ENCODE measurements around the gene AARSD1.

Gene AARSD1

DNA sequence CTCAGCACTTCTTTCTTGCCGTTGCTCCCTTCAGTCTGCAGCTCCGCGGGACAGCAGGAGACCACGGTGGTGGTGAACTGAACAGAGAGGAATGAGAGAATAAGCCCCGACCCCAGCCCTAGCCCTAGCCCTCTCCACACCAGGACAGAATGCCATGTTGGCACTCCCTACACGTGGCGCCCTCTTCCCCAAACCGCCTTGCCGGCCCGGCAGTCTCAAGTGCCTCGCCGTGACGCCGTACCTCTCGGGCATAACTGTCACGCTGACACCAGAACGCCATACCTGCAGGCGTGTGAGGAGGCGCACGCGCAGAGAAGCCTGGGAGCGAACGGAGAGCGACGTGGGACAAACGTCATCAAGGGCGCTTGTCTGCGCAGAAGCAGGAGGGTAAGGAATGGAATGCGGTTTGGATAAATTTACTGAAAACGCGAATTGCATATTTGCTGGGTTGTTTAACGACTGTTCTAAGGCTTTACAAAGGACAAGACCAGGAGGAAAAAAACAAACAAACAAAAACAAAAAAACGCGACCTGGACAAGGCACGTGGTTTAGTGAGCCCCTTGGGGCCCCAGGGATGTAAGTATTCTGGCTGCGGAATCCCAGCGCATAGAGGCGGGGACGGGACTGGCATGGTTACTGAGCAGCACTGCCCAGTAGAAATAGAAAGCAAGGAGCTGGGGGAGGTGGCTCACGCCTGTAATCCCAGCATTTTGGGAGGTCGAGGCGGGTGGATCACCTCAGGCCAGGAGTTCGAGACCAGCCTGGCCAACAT is at the start of gene AARSD1:
AARSD1 (minus strand) TSS at position 294 of the 772 bp plus-strand sequence; CDS start at position 280, 14 bp downstream.
- POLR2A ChIA-PET = interaction anchor here (0.6 to 3.4 kb wide), 14 partner anchors 10 to 404 kb away, joined by 3 to 50 read pairs (median 4); partner anchors contain the start of genes BECN1, PTGES3L and RPL27
- TF ChIP-seq BHLHE40 (IDR thresholded peaks at IDR 0.05; ENCODE audit: borderline replicate concordance) = no peak
- peak; percentile 96 for TF ChIP-seq L3MBTL2 (conservative IDR thresholded peaks at IDR 0.05)
- no peak for TF ChIP-seq CTBP1 (IDR thresholded peaks at IDR 0.05; ENCODE audit: borderline replicate concordance)
- peak; percentile 90 for TF ChIP-seq PKNOX1 (IDR thresholded peaks at IDR 0.05)
- no peak for TF ChIP-seq LEF1 (IDR thresholded peaks at IDR 0.05; ENCODE audit: borderline replicate concordance)
- peak; percentile 90 for DNase-seq (ENCODE audit: extremely low spot score)
- CTCF ChIA-PET = interaction anchor here (0.7 to 0.8 kb wide), 3 partner anchors 34 to 539 kb away, joined by 4 to 7 read pairs (median 5); partner anchors contain the start of gene RPL27

DNA sequence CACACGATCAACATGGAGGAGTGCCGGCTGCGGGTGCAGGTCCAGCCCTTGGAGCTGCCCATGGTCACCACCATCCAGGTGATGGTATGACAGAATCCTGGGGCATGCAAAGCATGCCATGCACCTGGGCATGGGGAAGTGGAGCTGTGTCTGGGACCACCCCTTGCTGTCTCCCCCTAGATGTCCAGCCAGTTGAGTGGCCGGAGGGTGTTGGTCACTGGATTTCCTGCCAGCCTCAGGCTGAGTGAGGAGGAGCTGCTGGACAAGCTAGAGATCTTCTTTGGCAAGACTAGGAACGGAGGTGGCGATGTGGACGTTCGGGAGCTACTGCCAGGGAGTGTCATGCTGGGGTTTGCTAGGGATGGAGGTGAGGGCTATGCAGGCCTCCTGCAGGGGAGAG is 49.0 kb upstream of the AARSD1 start:
- ChIA-PET CTCF (no interaction called here), POLR2A (interaction anchor here (1.0 to 4.9 kb wide), 2 partner anchors 8 to 15 kb away, joined by 3 to 47 read pairs; partner anchors contain the start of gene RPL27)
- DNase-seq (ENCODE audit: extremely low spot score) = no peak
- TF ChIP-seq FOXM1 (IDR thresholded peaks at IDR 0.05; ENCODE audit: borderline replicate concordance) (no peak), L3MBTL2 (conservative IDR thresholded peaks at IDR 0.05) (no peak), FOXA1 (IDR thresholded peaks at IDR 0.05) (no peak), LEF1 (IDR thresholded peaks at IDR 0.05; ENCODE audit: borderline replicate concordance) (no peak), SP1 (IDR thresholded peaks at IDR 0.05) (no peak), PKNOX1 (IDR thresholded peaks at IDR 0.05) (no peak), TARDBP (IDR thresholded peaks at IDR 0.05) (no peak), NFRKB (IDR thresholded peaks at IDR 0.05) (no peak), HDGF (IDR thresholded peaks at IDR 0.05; ENCODE audit: borderline replicate concordance) (no peak), SUZ12 (IDR thresholded peaks at IDR 0.05) (no peak), ARNT (IDR thresholded peaks at IDR 0.05) (no peak), FOXK2 (IDR thresholded peaks at IDR 0.05) (no peak)

DNA sequence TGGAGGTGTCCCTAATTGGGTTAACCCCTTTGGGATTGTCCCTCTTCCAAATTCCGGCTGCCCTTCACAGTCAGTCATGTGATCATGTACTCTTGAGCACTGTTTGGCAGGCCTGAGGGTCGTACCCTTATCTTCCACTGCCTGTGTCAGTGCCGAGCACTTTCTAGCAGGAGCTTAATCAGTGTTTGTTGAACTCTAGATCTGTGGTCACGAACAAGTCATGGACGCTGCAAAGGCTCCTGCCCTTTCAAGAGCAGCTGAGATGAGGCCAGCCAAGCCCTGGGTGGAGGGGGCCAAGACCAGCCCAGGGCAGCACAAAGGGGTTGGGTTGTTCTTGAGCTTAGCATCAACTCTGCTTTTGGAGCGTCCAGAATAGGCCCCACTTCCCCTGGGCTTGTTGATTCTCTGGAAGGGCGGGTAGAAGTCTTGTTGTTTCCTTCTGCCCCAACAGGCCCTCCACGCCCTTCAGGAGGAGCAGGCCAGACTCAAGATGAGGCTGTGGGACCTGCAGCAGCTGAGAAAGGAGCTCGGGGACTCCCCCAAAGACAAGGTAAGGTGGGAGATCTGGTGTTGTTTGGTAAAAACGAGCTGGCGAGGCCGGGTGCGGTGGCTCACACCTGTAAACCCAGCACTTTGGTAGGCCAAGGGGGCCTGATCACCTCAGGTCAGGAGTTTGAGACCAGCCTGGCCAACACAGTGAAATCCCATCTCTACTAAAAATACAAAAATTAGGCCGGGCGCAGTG is 47.6 kb upstream of the AARSD1 start:
- ChIA-PET POLR2A (interaction anchor here (1.0 to 4.9 kb wide), 6 partner anchors 9 to 48 kb away, joined by 3 to 47 read pairs (median 4); partner anchors contain the start of genes AARSD1, RPL27 and VAT1), CTCF (interaction anchor here (0.6 to 1.0 kb wide), 2 partner anchors 12 to 14 kb away, joined by 3 read pairs; partner anchors contain the start of gene RPL27)
- no peak for TF ChIP-seq SUZ12 (IDR thresholded peaks at IDR 0.05)
- no peak for TF ChIP-seq SP1 (IDR thresholded peaks at IDR 0.05)
- no peak for TF ChIP-seq FOXK2 (IDR thresholded peaks at IDR 0.05)
- no peak for TF ChIP-seq BHLHE40 (IDR thresholded peaks at IDR 0.05; ENCODE audit: borderline replicate concordance)
- DNase-seq (ENCODE audit: extremely low spot score) = no peak

DNA sequence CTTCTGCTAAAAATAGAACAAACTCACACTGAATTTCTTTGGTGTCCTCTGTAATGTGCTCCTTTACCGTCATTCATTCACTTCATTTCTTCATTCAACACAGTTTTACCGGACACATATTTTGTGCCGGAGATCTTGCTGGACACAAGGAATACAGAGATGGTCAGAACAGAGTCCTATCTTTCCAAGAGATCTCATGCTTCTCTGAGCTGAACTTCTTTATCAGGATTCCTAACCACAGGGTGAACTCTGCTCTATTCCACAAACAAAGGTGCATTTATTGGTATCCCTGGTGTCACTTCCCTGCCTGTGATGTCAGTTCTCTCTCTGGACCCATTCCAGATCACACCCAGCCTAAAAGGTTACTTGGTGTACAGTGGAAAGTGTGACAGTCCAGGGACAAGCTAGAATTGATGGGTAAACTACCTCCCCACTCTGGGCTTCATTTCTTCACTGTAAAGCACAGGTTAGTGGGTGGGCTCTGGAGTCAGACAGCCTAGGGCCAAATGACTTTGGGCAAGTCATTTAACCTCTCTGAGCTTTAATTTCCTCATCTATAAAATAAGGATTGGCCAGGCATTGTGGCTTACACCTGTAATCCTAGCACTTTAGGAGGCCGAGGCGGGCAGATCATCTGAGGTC is 46.5 kb upstream of the AARSD1 start:
- CTCF ChIA-PET = no interaction called here
- POLR2A ChIA-PET = interaction anchor here (1.5 to 2.2 kb wide), 3 partner anchors 12 to 305 kb away, joined by 4 to 15 read pairs (median 6); partner anchors contain the start of gene RPL27
- DNase-seq (ENCODE audit: extremely low spot score) = no peak
- no peak for TF ChIP-seq FOXK2 (IDR thresholded peaks at IDR 0.05)
- no peak for TF ChIP-seq ELF4 (IDR thresholded peaks at IDR 0.05)
- TF ChIP-seq HDGF (IDR thresholded peaks at IDR 0.05; ENCODE audit: borderline replicate concordance) = no peak
- no peak for TF ChIP-seq FOXM1 (IDR thresholded peaks at IDR 0.05; ENCODE audit: borderline replicate concordance)
- no peak for TF ChIP-seq SP1 (IDR thresholded peaks at IDR 0.05)
- TF ChIP-seq ZNF384 (IDR thresholded peaks at IDR 0.05) = no peak
- TF ChIP-seq BHLHE40 (IDR thresholded peaks at IDR 0.05; ENCODE audit: borderline replicate concordance) = no peak
- no peak for TF ChIP-seq L3MBTL2 (conservative IDR thresholded peaks at IDR 0.05)
- no peak for TF ChIP-seq ARNT (IDR thresholded peaks at IDR 0.05)
- no peak for TF ChIP-seq LEF1 (IDR thresholded peaks at IDR 0.05; ENCODE audit: borderline replicate concordance)
- TF ChIP-seq SUZ12 (IDR thresholded peaks at IDR 0.05) = no peak
- no peak for TF ChIP-seq FOXA1 (IDR thresholded peaks at IDR 0.05)
- no peak for TF ChIP-seq TARDBP (IDR thresholded peaks at IDR 0.05)
- no peak for TF ChIP-seq NFRKB (IDR thresholded peaks at IDR 0.05)
- no peak for TF ChIP-seq CTBP1 (IDR thresholded peaks at IDR 0.05; ENCODE audit: borderline replicate concordance)
- no peak for TF ChIP-seq PKNOX1 (IDR thresholded peaks at IDR 0.05)

DNA sequence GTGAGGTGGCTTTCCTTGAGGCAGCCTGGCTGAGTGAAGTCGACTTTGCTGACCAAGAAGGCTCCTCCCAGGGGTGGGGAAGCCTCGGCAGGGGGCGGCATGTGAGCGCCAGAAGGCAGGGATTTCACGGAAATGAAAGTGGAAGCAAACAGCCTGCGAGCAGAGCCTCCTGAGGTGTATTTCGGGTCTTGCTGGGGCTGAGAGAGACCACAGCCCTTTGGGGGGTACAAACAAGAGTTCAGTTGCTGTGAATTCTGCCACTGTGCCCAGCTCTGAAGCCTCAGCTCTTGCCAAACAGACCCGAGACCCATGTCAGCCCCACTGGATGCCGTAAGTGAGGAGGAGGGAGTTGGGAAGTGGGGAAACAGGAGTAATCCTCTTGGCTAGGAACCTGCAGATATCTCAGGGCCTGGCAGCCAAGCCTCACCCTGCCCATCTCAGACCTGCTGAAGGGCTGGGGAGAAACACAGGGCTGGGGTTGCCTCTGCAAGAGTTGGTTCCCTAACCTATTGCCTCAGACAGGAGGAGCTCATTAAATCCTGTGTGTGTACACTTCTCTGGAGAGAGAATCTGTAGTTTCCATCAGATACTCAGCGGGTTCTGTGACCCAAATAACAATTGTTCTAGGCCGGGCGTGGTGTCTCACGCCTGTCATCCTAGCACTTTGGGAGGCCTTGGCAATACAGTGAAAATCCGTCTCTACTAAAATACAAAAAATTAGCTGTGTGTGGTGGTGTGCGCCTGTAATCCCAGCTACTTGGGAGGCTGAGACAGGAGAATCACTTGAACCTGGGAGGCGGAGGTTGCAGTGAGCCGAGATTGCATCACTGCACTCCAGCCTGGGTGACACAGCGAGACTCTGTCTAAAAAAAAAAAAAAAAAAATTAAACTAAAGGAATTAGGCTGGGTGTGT is 42.6 kb upstream of the AARSD1 start, which contains the start of gene IFI35:
IFI35 (plus strand) TSS at position 146 of the 913 bp plus-strand sequence; CDS start at position 310, 164 bp downstream.
- no peak for TF ChIP-seq NFRKB (IDR thresholded peaks at IDR 0.05)
- no peak for TF ChIP-seq L3MBTL2 (conservative IDR thresholded peaks at IDR 0.05)
- TF ChIP-seq TARDBP (IDR thresholded peaks at IDR 0.05) = no peak
- TF ChIP-seq ARNT (IDR thresholded peaks at IDR 0.05) = no peak
- TF ChIP-seq PKNOX1 (IDR thresholded peaks at IDR 0.05) = no peak
- no peak for TF ChIP-seq FOXA1 (IDR thresholded peaks at IDR 0.05)
- no peak for TF ChIP-seq BHLHE40 (IDR thresholded peaks at IDR 0.05; ENCODE audit: borderline replicate concordance)
- TF ChIP-seq ZNF384 (IDR thresholded peaks at IDR 0.05) = no peak
- no peak for TF ChIP-seq LEF1 (IDR thresholded peaks at IDR 0.05; ENCODE audit: borderline replicate concordance)
- peak; percentile 49 for DNase-seq (ENCODE audit: extremely low spot score)
- ChIA-PET POLR2A (interaction anchor here (0.8 to 2.0 kb wide), 4 partner anchors 9 to 361 kb away, joined by 3 to 30 read pairs (median 4); partner anchors contain the start of genes BECN1 and RPL27), CTCF (no interaction called here)
